ENCODE measurements around the gene RAD54L.
A peak's percentile ranks its signal among the peaks of the same experiment; 100 is the strongest.

RAD54L gene

DNA sequence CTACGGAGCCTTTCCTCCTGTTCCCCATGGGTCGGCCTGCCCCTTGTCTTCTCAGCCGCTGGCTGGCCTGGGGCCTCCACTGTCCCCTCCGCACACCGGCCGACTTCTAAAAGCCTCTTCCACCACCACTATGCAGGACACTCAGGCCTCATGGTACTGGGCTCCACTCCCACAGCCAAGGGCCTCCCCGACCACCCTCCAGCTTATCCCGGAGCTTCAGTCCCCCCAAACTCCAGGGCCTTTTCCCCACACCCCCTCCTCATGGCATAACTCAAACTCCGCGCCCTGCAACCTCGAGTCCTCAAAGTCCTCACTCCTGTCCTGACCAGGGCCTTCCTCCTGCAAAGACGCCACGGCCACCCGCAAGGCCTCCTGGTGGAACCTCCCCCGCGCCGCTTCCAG, 53.8 kb downstream of the RAD54L start:
- ChIA-PET POLR2A (no interaction called here), CTCF (interaction anchor here (1.2 to 1.6 kb wide), 3 partner anchors 13 to 46 kb away, joined by 5 to 7 read pairs (median 6); partner anchors contain the start of gene NSUN4)
- DNase-seq (ENCODE audit: low read depth, low spot score) = no peak
- TF ChIP-seq CTCF (IDR thresholded peaks at IDR 0.05; ENCODE audit: insufficient read depth, low read length, missing control alignments) = no peak
- H3K4me3 ChIP-seq (ENCODE audit: low read depth, low read length) = peak overlapping the region; percentile 78

GRCh38 chr1:46301808-46302640, 54.5 kb downstream of the RAD54L start:
- POLR2A ChIA-PET = interaction anchor here (1.2 kb wide), 1 partner anchor 38 kb away, joined by 3 read pairs; no protein-coding TSS in a partner anchor
- peak; percentile 18 for TF ChIP-seq CTCF (IDR thresholded peaks at IDR 0.05; ENCODE audit: insufficient read depth, low read length, missing control alignments)
- DNase-seq (ENCODE audit: low read depth, low spot score) = no peak
- peak overlapping the region; percentile 78 for H3K4me3 ChIP-seq (ENCODE audit: low read depth, low read length)
- CTCF ChIA-PET = interaction anchor here (0.8 to 1.8 kb wide), 4 partner anchors 14 to 56 kb away, joined by 3 to 7 read pairs (median 6); no protein-coding TSS in a partner anchor

GRCh38 chr1:46302641-46303037, 55.1 kb downstream of the RAD54L start:
- H3K4me3 ChIP-seq (ENCODE audit: low read depth, low read length) = peak overlapping the region; percentile 78
- DNase-seq (ENCODE audit: low read depth, low spot score) = no peak
- ChIA-PET CTCF (interaction anchor here (0.8 to 2.3 kb wide), 3 partner anchors 18 to 56 kb away, joined by 3 to 17 read pairs (median 6); partner anchors contain the start of gene NSUN4), POLR2A (interaction anchor here (0.6 to 2.0 kb wide), 7 partner anchors 8 to 1290 kb away, joined by 3 to 8 read pairs (median 3); partner anchors contain the start of gene RAD54L)
- TF ChIP-seq CTCF (IDR thresholded peaks at IDR 0.05; ENCODE audit: insufficient read depth, low read length, missing control alignments) = no peak

DNA sequence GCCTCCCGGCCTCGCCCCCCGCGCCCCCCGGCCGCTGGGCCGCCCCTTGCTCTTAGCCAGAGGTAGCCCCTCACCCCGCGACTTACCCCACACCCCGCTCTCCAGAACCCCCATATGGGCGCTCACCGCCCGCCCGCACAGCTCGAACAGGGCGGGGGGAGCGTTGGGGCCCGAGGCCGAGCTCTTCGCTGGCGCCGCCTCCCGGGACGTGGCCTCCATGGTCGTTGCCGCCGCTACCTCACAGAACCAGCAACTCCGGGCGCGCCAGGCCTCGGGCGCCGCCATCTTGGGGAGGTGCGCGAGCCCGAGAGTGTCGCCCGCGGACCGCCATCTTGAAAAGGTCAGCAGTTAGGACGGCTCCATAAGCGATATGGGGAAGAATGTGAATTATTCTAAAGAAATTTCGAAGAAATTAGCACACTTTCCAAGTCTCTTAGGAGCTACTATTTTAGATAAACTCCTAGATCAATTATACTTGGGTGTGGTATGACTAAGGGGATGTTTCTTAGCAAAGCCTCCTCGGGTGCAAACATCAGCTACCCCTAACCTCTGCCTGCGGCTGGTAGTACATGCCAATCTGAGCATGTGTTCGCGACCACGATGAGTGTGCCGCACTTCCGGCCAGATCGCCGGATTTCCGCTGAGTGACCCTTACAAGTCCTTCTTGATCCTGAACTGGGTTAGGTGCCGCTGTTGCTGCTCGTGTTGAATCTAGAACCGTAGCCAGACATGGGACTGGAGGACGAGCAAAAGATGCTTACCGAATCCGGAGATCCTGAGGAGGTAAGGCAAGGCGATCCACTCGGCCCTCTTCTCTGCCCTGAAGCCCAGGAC, 55.7 kb downstream of the RAD54L start, which contains the start of the genes LRRC41 and UQCRH:
LRRC41 (minus strand) TSS at position 579 of the 834 bp plus-strand sequence; CDS start at position 285, 294 bp downstream.
UQCRH (plus strand) TSS at position 661 of the 834 bp plus-strand sequence; CDS start at position 730, 69 bp downstream.
- peak within 1 kb of the TSS; percentile 78 for H3K4me3 ChIP-seq (ENCODE audit: low read depth, low read length)
- peak; percentile 89 for DNase-seq (ENCODE audit: low read depth, low spot score)
- TF ChIP-seq CTCF (IDR thresholded peaks at IDR 0.05; ENCODE audit: insufficient read depth, low read length, missing control alignments) = peak; percentile 2
- ChIA-PET POLR2A (interaction anchor here (0.6 to 2.0 kb wide), 9 partner anchors 9 to 1291 kb away, joined by 3 to 8 read pairs (median 3); partner anchors contain the start of gene RAD54L), CTCF (interaction anchor here (0.7 to 2.3 kb wide), 6 partner anchors 15 to 58 kb away, joined by 3 to 17 read pairs (median 5); partner anchors contain the start of gene NSUN4)

GRCh38 chr1:46303872-46304326, 56.3 kb downstream of the RAD54L start:
- DNase-seq (ENCODE audit: low read depth, low spot score) = no peak
- ChIA-PET POLR2A (interaction anchor here (0.6 to 2.0 kb wide), 4 partner anchors 9 to 57 kb away, joined by 3 to 8 read pairs (median 4); partner anchors contain the start of gene RAD54L), CTCF (interaction anchor here (0.7 to 2.3 kb wide), 5 partner anchors 15 to 59 kb away, joined by 3 to 17 read pairs (median 6); partner anchors contain the start of gene NSUN4)
- TF ChIP-seq CTCF (IDR thresholded peaks at IDR 0.05; ENCODE audit: insufficient read depth, low read length, missing control alignments) = no peak
- peak overlapping the region; percentile 78 for H3K4me3 ChIP-seq (ENCODE audit: low read depth, low read length)

Measured in AG04449 (cell line).